GM19452 (cell line): Measurements from ENCODE around the gene DTNA.
A peak's percentile ranks its signal among the peaks of the same experiment; 100 is the strongest.

Experiments
- ATAC-seq: cut with Tn5 transposase; IDR thresholded peaks from one replicate; pipeline ENCODE4 v1.9.1; 2021; ENCODE audit not compliant: unreplicated experiment

Gene DTNA

GRCh38 chr18:34767601-34768027, 57.5 kb downstream of the DTNA start:
- ATAC-seq, result peak; percentile 53

- no peak for ATAC-seq
Observed at GRCh38 chr18:34771958-34772357, 61.9 kb downstream of the DTNA start.

- no peak for ATAC-seq
Observed at GRCh38 chr18:34772887-34773286, 62.8 kb downstream of the DTNA start.

GRCh38 chr18:34773378-34773777, 63.3 kb downstream of the DTNA start:
- no peak for ATAC-seq

GRCh38 chr18:34773961-34774766, 64.1 kb downstream of the DTNA start:
- ATAC-seq, result no peak

- no peak for ATAC-seq
Observed at GRCh38 chr18:34775461-34775860, 65.4 kb downstream of the DTNA start.

- no peak for ATAC-seq
Observed at GRCh38 chr18:34779112-34779511, 69.0 kb downstream of the DTNA start.

- no peak for ATAC-seq
Observed at GRCh38 chr18:34780856-34781255, 70.8 kb downstream of the DTNA start.

GRCh38 chr18:34783501-34783900, 73.4 kb downstream of the DTNA start:
- ATAC-seq, result no peak

GRCh38 chr18:34786162-34786741, 76.2 kb downstream of the DTNA start:
- no peak for ATAC-seq

- ATAC-seq, result peak; percentile 82
Observed at GRCh38 chr18:34787931-34788532, 77.9 kb downstream of the DTNA start.

GRCh38 chr18:34789768-34790344, 79.8 kb downstream of the DTNA start:
- no peak for ATAC-seq

GRCh38 chr18:34794348-34794747, 84.2 kb downstream of the DTNA start:
- no peak for ATAC-seq

- no peak for ATAC-seq
Observed at GRCh38 chr18:34795070-34795732, 85.1 kb downstream of the DTNA start.

- ATAC-seq, result no peak
Observed at GRCh38 chr18:34796035-34796657, 86.0 kb downstream of the DTNA start.

- ATAC-seq, result no peak
Observed at GRCh38 chr18:34799291-34799690, 89.2 kb downstream of the DTNA start.

GRCh38 chr18:34800381-34800780, 90.3 kb downstream of the DTNA start:
- no peak for ATAC-seq

- no peak for ATAC-seq
Observed at GRCh38 chr18:34801774-34802173, 91.7 kb downstream of the DTNA start.

GRCh38 chr18:34802959-34803358, 92.9 kb downstream of the DTNA start:
- no peak for ATAC-seq

GRCh38 chr18:34803877-34804400, 93.8 kb downstream of the DTNA start:
- no peak for ATAC-seq
